Measurements from ENCODE around the gene INPP4A. TPM values are rescaled to one million over a fixed set of nuclear protein-coding genes. Genes with fewer than 3 reads are reported as not detected.

Gene INPP4A
- total and polyA plus RNA-seq, 8 donors: 20.6 to 34.2 (median 23.5) TPM

- Histone ChIP-seq H3K27ac (no peak overlapping the region), H3K4me1 (peaks cover 0 to 3% of the 10 kb centered on the region in 2 donors), H3K9me3 (no peaks in the 10 kb centered on the region), H3K27me3 (no peaks in the 10 kb centered on the region), H3K36me3 (peaks cover 0 to 81% of the 10 kb centered on the region in 2 donors), H3K4me3 (no peak overlapping the region)
- intact Hi-C loops (cut with DNase I): no loop called here
- DNase-seq (no peak), ATAC-seq (no peak)
- TF ChIP-seq CTCF (IDR thresholded peaks at IDR 0.05): no peak
Measured at GRCh38 chr2:98560256-98560771, 115.7 kb downstream of the INPP4A start.

- Histone ChIP-seq H3K4me3 (no peak overlapping the region), H3K9me3 (no peaks in the 10 kb centered on the region), H3K4me1 (peaks cover 0 to 3% of the 10 kb centered on the region in 2 donors), H3K27me3 (no peaks in the 10 kb centered on the region), H3K27ac (no peak overlapping the region), H3K36me3 (peaks cover 0 to 81% of the 10 kb centered on the region in 2 donors)
- no peak for TF ChIP-seq CTCF (IDR thresholded peaks at IDR 0.05)
- ATAC-seq (no peak), DNase-seq (no peak)
- intact Hi-C loops (cut with DNase I): no loop called here
Measured at GRCh38 chr2:98561018-98561417, 116.4 kb downstream of the INPP4A start.

GRCh38 chr2:98561902-98562695 is 117.4 kb downstream of the INPP4A start:
- TF ChIP-seq CTCF (IDR thresholded peaks at IDR 0.05): no peak
- Histone ChIP-seq H3K36me3 (peaks cover 0 to 81% of the 10 kb centered on the region in 2 donors), H3K27ac (peak overlapping the region in 1 of 2 donors; percentile 26), H3K9me3 (no peaks in the 10 kb centered on the region), H3K4me3 (no peak overlapping the region), H3K4me1 (peaks cover 0 to 3% of the 10 kb centered on the region in 2 donors), H3K27me3 (no peaks in the 10 kb centered on the region)
- no peak for DNase-seq
- intact Hi-C loops (cut with DNase I): no loop called here
- ATAC-seq: no peak

GRCh38 chr2:98563394-98563793 is 118.7 kb downstream of the INPP4A start:
- TF ChIP-seq CTCF (IDR thresholded peaks at IDR 0.05): no peak
- no peaks in the 10 kb centered on the region for H3K27me3 ChIP-seq
- peaks cover 0 to 81% of the 10 kb centered on the region in 2 donors for H3K36me3 ChIP-seq
- no peaks in the 10 kb centered on the region for H3K9me3 ChIP-seq
- no peak overlapping the region for H3K4me3 ChIP-seq
- intact Hi-C loops (cut with DNase I): no loop called here
- ATAC-seq (no peak), DNase-seq (no peak)
- no peak overlapping the region for H3K27ac ChIP-seq
- peaks cover 0 to 3% of the 10 kb centered on the region in 2 donors for H3K4me1 ChIP-seq

- intact Hi-C loops (cut with DNase I): no loop called here
- H3K9me3 ChIP-seq: no peaks in the 10 kb centered on the region
- no peaks in the 10 kb centered on the region for H3K27me3 ChIP-seq
- no peak for ATAC-seq
- peaks cover 0 to 81% of the 10 kb centered on the region in 2 donors for H3K36me3 ChIP-seq
- TF ChIP-seq CTCF (IDR thresholded peaks at IDR 0.05): no peak
- no peak for DNase-seq
- H3K27ac ChIP-seq: no peak overlapping the region
- H3K4me3 ChIP-seq: no peak overlapping the region
- H3K4me1 ChIP-seq: peaks cover 0 to 3% of the 10 kb centered on the region in 2 donors
Measured at GRCh38 chr2:98564541-98565132, 120.0 kb downstream of the INPP4A start.

All from left lung (tissue), 10 donors.